WTC11 (cell line): ENCODE measurements around the gene RRP8. TPM values are rescaled to one million over a fixed set of nuclear protein-coding genes. Genes with fewer than 3 reads are reported as not detected.

Experiments
- ATAC-seq: fragments of 200-7000 bp; cut with Tn5 transposase; 2 replicates; pipeline ENCODE4 v1.10.0; 2021; ENCODE audit warnings: mild to moderate bottlenecking, moderate library complexity
- CTCF ChIA-PET: fragments of 300-600 bp; sonication (Branson Sonifier 250); formaldehyde crosslinking; loops from one replicate; lab custom pipeline; 2021; ENCODE audit warnings: antibody characterized with exemption; lab: Charles Lee
- POLR2A ChIA-PET: fragments of 350-600 bp; sonication (Branson Sonifier 250); formaldehyde crosslinking; loops from one replicate; lab custom pipeline; 2021; ENCODE audit warnings: antibody characterized with exemption; lab: Charles Lee
- DNase-seq: peaks from one replicate; pipeline ENCODE4 v3.0.0; 2021; ENCODE audit warnings: low spot score
- H3K27ac Mint-ChIP-seq: 2 replicates; pipeline ENCODE4 v1.8.0; 2021; ENCODE audit warnings: mixed read lengths
- H3K27me3 Mint-ChIP-seq: 2 replicates; pipeline ENCODE4 v1.8.0; 2021; ENCODE audit warnings: low read depth, mild to moderate bottlenecking, moderate library complexity, mixed read lengths
- H3K36me3 Mint-ChIP-seq: 2 replicates; pipeline ENCODE4 v1.8.0; 2021; ENCODE audit warnings: mixed read lengths
- H3K4me1 Mint-ChIP-seq: 2 replicates; pipeline ENCODE4 v1.8.0; 2022; ENCODE audit warnings: mixed read lengths
- H3K4me3 Mint-ChIP-seq: 2 replicates; pipeline ENCODE4 v1.8.0; 2021; ENCODE audit warnings: mild to moderate bottlenecking, moderate library complexity, mixed read lengths
- H3K9me3 Mint-ChIP-seq: 2 replicates; pipeline ENCODE4 v1.8.0; 2021; ENCODE audit warnings: mixed read lengths
- ATF1 ChIP-seq: sonication (generic); formaldehyde crosslinking; IDR thresholded peaks from 2 replicates; pipeline ENCODE4 v1.8.1; 2023; ENCODE audit warnings: mild to moderate bottlenecking, moderate library complexity, missing genetic modification reagents
- CBFB ChIP-seq: sonication (generic); formaldehyde crosslinking; IDR thresholded peaks from 2 replicates; pipeline ENCODE4 v1.8.1; 2022; ENCODE audit warnings: mild to moderate bottlenecking, low read depth, missing genetic modification reagents
- ESRRA ChIP-seq: sonication (generic); formaldehyde crosslinking; IDR thresholded peaks from 2 replicates; pipeline ENCODE4 v1.8.1; 2022; ENCODE audit warnings: mild to moderate bottlenecking, missing genetic modification reagents, borderline replicate concordance
- FOXK1 ChIP-seq: sonication (generic); formaldehyde crosslinking; IDR thresholded peaks from 2 replicates; pipeline ENCODE4 v1.8.0; 2022; ENCODE audit warnings: mild to moderate bottlenecking, moderate library complexity, missing genetic modification reagents
- FOXP1 ChIP-seq: sonication (generic); formaldehyde crosslinking; IDR thresholded peaks from 2 replicates; pipeline ENCODE4 v1.8.0; 2022; ENCODE audit warnings: missing genetic modification reagents, mild to moderate bottlenecking, moderate library complexity, borderline replicate concordance
- HMGA2 ChIP-seq: fragments of 250-450 bp; sonication (Bioruptor Pico); IDR thresholded peaks from 2 replicates; pipeline ENCODE4 v1.4.0; 2021; ENCODE audit warnings: mild to moderate bottlenecking, moderate library complexity
- MXD4 ChIP-seq: fragments of 250-450 bp; sonication (Bioruptor Pico); IDR thresholded peaks from 2 replicates; pipeline ENCODE4 v1.8.0; 2021; ENCODE audit warnings: mild to moderate bottlenecking, moderate library complexity, borderline replicate concordance
- NFE2L1 ChIP-seq: sonication (generic); formaldehyde crosslinking; IDR thresholded peaks from 2 replicates; pipeline ENCODE4 v1.8.1; 2023; ENCODE audit warnings: missing genetic modification reagents
- NFYB ChIP-seq: sonication (generic); formaldehyde crosslinking; conservative IDR thresholded peaks from 2 replicates; pipeline ENCODE4 v1.8.0; 2022; ENCODE audit warnings: low read depth, missing genetic modification reagents
- RELA ChIP-seq: sonication (generic); formaldehyde crosslinking; IDR thresholded peaks from 2 replicates; pipeline ENCODE4 v1.8.1; 2022; ENCODE audit warnings: missing genetic modification reagents, mild to moderate bottlenecking, borderline replicate concordance
- SMAD4 ChIP-seq: sonication (generic); formaldehyde crosslinking; IDR thresholded peaks from 2 replicates; pipeline ENCODE4 v1.8.0; 2022; ENCODE audit warnings: mild to moderate bottlenecking, missing genetic modification reagents
- TEAD4 ChIP-seq: sonication (generic); formaldehyde crosslinking; IDR thresholded peaks from 2 replicates; pipeline ENCODE4 v1.8.0; 2022; ENCODE audit warnings: mild to moderate bottlenecking, missing genetic modification reagents
- TP53 ChIP-seq: sonication (generic); formaldehyde crosslinking; IDR thresholded peaks from 2 replicates; pipeline ENCODE4 v1.8.1; 2023; ENCODE audit warnings: mild to moderate bottlenecking, missing genetic modification reagents
- ZNF138 ChIP-seq: sonication (generic); formaldehyde crosslinking; conservative IDR thresholded peaks from 2 replicates; pipeline ENCODE4 v1.8.1; 2022; ENCODE audit warnings: mild to moderate bottlenecking, moderate library complexity, missing genetic modification reagents
- ZNF232 ChIP-seq: sonication (generic); formaldehyde crosslinking; IDR thresholded peaks from 2 replicates; pipeline ENCODE4 v1.8.0; 2022; ENCODE audit warnings: mild to moderate bottlenecking, missing genetic modification reagents
- ZNF416 ChIP-seq: fragments of 250-450 bp; sonication (Bioruptor Pico); IDR thresholded peaks from 2 replicates; pipeline ENCODE4 v1.9.0; 2021; ENCODE audit warnings: mild to moderate bottlenecking, inconsistent platforms
- ZNF423 ChIP-seq: fragments of 250-450 bp; sonication (Bioruptor Pico); IDR thresholded peaks from 2 replicates; pipeline ENCODE4 v2.1.2; 2022; ENCODE audit warnings: mild to moderate bottlenecking, moderate library complexity
- ZNF671 ChIP-seq: fragments of 250-450 bp; sonication (Bioruptor Pico); IDR thresholded peaks from 2 replicates; pipeline ENCODE4 v1.8.0; 2021; ENCODE audit warnings: mild to moderate bottlenecking
- total RNA-seq: library from RNA; stranded (reverse); gene quantifications from 3 replicates; pipeline ENCODE4 v1.2.3, GENCODE V29; 2021
- TF ChIP-seq, protein P1 (sequence below): sonication (generic); formaldehyde crosslinking; conservative IDR thresholded peaks from 2 replicates; pipeline ENCODE4 v1.8.1; 2022; ENCODE audit warnings: mild to moderate bottlenecking, missing genetic modification reagents
- TF ChIP-seq, protein P2 (sequence below): sonication (generic); formaldehyde crosslinking; IDR thresholded peaks from 2 replicates; pipeline ENCODE4 v1.8.1; 2022; ENCODE audit warnings: mild to moderate bottlenecking, missing genetic modification reagents, moderate library complexity, borderline replicate concordance
- TF ChIP-seq, protein P3 (sequence below): sonication (generic); formaldehyde crosslinking; IDR thresholded peaks from 2 replicates; pipeline ENCODE4 v1.8.0; 2022; ENCODE audit warnings: mild to moderate bottlenecking, missing genetic modification reagents
- TF ChIP-seq, protein P4 (sequence below): sonication (generic); formaldehyde crosslinking; IDR thresholded peaks from 2 replicates; pipeline ENCODE4 v1.8.1; 2023; ENCODE audit warnings: mild to moderate bottlenecking, missing genetic modification reagents, moderate library complexity
- TF ChIP-seq, protein P5 (sequence below): fragments of 250-450 bp; sonication (Bioruptor Pico); IDR thresholded peaks from 2 replicates; pipeline ENCODE4 v1.9.0; 2021; ENCODE audit warnings: mild to moderate bottlenecking
- TF ChIP-seq, protein P6 (sequence below): sonication (generic); formaldehyde crosslinking; conservative IDR thresholded peaks from 2 replicates; pipeline ENCODE4 v1.8.1; 2023; ENCODE audit warnings: mild to moderate bottlenecking, low read depth, missing genetic modification reagents, moderate library complexity

Gene RRP8
- total RNA-seq, 1 experiment from 2014 or later: 15.0 TPM

DNA sequence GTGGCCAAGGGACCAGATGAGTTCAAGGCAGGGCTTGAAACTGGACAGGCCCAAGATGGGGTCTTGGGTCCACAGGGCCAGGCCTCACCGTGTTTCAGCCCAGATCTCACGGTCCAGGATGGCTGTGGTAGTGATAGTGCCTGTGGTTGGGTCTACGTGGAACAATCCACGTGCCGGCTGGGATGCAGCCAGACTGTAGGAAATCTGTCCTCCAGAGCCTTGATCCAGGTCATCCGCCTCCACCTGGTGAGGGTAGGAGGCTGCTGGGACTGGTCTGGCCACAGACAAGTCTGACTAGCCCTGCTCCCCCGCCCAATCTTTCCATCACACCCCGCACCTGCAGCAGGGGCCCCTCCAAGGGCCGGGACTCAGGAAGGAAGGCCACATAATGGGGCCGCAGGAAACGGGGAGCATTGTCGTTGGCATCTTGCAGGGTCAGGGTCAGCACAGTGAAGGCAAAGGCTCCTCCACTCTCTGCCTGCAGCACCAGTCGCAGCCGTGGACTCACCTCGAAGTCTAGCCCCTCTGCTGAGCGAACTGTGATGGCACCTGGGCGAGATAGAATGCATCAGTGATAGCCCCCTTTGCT, 22.5 kb upstream of the RRP8 start (continued):
- TF ChIP-seq, protein P1, sequence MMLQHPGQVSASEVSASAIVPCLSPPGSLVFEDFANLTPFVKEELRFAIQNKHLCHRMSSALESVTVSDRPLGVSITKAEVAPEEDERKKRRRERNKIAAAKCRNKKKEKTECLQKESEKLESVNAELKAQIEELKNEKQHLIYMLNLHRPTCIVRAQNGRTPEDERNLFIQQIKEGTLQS (CRISPR knock-in tag): no peak
- TF ChIP-seq ZNF423 (CRISPR knock-in tag): no peak
- TF ChIP-seq, protein P2, sequence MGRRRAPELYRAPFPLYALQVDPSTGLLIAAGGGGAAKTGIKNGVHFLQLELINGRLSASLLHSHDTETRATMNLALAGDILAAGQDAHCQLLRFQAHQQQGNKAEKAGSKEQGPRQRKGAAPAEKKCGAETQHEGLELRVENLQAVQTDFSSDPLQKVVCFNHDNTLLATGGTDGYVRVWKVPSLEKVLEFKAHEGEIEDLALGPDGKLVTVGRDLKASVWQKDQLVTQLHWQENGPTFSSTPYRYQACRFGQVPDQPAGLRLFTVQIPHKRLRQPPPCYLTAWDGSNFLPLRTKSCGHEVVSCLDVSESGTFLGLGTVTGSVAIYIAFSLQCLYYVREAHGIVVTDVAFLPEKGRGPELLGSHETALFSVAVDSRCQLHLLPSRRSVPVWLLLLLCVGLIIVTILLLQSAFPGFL (CRISPR knock-in tag): no peak
- TF ChIP-seq, all 79 proteins: peak for 0

DNA sequence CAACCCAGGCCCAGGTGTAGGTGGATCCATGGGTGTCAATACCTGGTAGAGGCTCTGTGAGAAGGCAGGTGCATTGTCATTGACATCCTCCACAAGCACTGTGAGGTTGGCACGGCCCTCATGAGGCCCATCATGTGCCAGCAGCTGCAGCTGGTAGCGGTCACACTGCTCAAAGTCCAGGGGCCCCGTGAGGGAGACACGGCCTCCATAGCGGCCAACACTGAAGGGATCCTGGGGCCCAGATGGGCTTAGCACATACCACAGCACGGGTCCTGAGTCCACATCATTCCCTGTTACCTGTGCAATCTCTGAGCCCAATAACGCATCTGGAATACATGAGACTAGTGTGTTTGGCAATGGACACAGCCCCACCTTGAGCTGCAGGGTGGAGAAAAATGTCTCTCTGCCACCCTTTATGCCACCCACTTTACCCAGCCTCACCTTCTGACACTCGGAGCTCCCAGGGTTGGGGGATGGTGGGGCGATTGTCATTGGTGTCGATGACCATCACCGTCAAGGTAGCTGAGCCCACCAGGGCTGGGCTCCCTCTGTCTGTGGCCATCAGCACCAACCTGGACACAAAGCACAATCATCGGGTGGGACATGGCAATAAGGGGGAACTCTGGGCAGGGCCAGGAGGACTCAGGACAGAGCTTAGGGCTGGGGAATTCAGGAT, 21.9 kb upstream of the RRP8 start:
- H3K36me3 Mint-ChIP-seq: no peaks in the 10 kb centered on the region
- peaks cover 4% of the 10 kb centered on the region; the same call in 1 of the 2 replicates for H3K4me1 Mint-ChIP-seq
- TF ChIP-seq SMAD4: no peak
- TF ChIP-seq, protein P3, sequence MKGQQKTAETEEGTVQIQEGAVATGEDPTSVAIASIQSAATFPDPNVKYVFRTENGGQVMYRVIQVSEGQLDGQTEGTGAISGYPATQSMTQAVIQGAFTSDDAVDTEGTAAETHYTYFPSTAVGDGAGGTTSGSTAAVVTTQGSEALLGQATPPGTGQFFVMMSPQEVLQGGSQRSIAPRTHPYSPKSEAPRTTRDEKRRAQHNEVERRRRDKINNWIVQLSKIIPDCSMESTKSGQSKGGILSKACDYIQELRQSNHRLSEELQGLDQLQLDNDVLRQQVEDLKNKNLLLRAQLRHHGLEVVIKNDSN (CRISPR knock-in tag): no peak
- TF ChIP-seq, protein P4, sequence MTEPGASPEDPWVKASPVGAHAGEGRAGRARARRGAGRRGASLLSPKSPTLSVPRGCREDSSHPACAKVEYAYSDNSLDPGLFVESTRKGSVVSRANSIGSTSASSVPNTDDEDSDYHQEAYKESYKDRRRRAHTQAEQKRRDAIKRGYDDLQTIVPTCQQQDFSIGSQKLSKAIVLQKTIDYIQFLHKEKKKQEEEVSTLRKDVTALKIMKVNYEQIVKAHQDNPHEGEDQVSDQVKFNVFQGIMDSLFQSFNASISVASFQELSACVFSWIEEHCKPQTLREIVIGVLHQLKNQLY (CRISPR knock-in tag): no peak
- no peak for TF ChIP-seq FOXP1 (CRISPR knock-in tag)
- no peak for TF ChIP-seq MXD4
- no peak for TF ChIP-seq RELA (CRISPR knock-in tag)
- no peak for TF ChIP-seq ZNF138
- TF ChIP-seq ZNF232 (CRISPR knock-in tag): no peak
- no peak for TF ChIP-seq ZNF671 (CRISPR knock-in tag)
- no peak for TF ChIP-seq TEAD4 (CRISPR knock-in tag)
- TF ChIP-seq, all 79 proteins: peak for 0
- POLR2A ChIA-PET: interaction anchor here (0.5 kb wide), 1 partner anchor 311 kb away, joined by 3 read pairs; no protein-coding TSS in a partner anchor
- no peak overlapping the region for H3K4me3 Mint-ChIP-seq
- peaks cover 19% of the 10 kb centered on the region for H3K27me3 Mint-ChIP-seq
- no peak overlapping the region for H3K27ac Mint-ChIP-seq
- CTCF ChIA-PET: no interaction called here
- DNase-seq (no peak), ATAC-seq (no peak)
- H3K9me3 Mint-ChIP-seq: no peaks in the 10 kb centered on the region

DNA sequence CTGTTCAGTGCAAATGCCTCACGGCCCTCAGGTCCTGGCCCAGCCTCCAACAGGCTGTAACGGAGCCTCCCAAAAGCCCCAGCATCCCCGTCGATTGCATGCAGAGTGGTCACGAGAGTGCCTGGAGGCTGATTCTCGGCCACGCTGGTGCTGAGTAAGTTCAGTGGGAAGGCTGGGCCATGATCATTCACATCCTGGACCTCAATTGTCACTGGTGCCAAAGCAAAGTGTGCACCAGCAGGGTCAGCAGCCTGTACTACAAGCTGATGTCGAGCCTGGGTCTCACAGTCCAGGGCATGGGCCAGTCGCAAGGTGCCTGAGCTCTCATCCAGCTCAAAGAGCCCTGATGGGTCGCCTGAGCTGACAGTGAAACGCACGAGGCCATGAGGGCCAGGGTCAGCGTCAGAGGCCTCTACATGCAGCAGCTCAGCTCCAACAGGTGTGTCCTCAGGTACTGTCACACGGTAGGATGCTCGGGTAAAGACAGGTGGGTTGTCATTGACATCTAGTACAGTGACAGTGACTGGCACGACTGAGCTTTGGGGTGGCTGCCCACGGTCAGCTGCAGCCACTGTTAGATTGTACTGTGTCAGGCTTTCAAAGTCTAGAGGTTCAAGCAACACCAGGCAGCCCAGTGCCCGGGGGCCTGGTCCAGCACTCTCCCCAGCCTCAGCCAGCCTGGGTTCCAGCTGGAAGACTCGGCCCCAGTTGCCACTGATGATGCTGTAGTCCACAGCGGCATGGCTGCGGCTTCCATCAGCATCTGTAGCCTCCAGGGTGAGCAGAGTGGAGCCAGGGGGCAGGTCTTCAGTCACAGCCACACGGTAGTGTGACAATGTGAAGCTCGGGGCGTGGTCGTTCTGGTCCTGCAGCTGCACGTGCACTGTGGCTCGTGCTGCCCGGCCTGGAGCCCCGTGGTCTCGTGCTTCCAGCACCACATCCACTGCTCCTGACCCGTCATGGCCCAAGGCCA, 20.3 kb upstream of the RRP8 start:
- TF ChIP-seq HMGA2 (CRISPR knock-in tag): no peak
- TF ChIP-seq, protein P3 (CRISPR knock-in tag): no peak
- TF ChIP-seq ZNF416 (CRISPR knock-in tag): no peak
- no peak for TF ChIP-seq NFE2L1
- TF ChIP-seq NFYB (CRISPR knock-in tag): no peak
- TF ChIP-seq, protein P5, sequence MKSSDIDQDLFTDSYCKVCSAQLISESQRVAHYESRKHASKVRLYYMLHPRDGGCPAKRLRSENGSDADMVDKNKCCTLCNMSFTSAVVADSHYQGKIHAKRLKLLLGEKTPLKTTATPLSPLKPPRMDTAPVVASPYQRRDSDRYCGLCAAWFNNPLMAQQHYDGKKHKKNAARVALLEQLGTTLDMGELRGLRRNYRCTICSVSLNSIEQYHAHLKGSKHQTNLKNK (CRISPR knock-in tag): no peak
- TF ChIP-seq FOXK1: no peak
- no peak for TF ChIP-seq SMAD4
- TF ChIP-seq ATF1 (CRISPR knock-in tag): no peak
- no peak for TF ChIP-seq ESRRA (CRISPR knock-in tag)
- no peak for TF ChIP-seq TEAD4 (CRISPR knock-in tag)
- no peak for TF ChIP-seq TP53 (CRISPR knock-in tag)
- TF ChIP-seq, protein P6, sequence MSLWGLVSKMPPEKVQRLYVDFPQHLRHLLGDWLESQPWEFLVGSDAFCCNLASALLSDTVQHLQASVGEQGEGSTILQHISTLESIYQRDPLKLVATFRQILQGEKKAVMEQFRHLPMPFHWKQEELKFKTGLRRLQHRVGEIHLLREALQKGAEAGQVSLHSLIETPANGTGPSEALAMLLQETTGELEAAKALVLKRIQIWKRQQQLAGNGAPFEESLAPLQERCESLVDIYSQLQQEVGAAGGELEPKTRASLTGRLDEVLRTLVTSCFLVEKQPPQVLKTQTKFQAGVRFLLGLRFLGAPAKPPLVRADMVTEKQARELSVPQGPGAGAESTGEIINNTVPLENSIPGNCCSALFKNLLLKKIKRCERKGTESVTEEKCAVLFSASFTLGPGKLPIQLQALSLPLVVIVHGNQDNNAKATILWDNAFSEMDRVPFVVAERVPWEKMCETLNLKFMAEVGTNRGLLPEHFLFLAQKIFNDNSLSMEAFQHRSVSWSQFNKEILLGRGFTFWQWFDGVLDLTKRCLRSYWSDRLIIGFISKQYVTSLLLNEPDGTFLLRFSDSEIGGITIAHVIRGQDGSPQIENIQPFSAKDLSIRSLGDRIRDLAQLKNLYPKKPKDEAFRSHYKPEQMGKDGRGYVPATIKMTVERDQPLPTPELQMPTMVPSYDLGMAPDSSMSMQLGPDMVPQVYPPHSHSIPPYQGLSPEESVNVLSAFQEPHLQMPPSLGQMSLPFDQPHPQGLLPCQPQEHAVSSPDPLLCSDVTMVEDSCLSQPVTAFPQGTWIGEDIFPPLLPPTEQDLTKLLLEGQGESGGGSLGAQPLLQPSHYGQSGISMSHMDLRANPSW (CRISPR knock-in tag): no peak
- TF ChIP-seq CBFB (CRISPR knock-in tag): no peak
- TF ChIP-seq, all 79 proteins: peak for 0
- ChIA-PET CTCF (interaction anchor here (0.7 to 1.0 kb wide), 2 partner anchors 60 to 82 kb away, joined by 3 read pairs; partner anchors contain the start of gene MRPL17), POLR2A (interaction anchor here (0.8 kb wide), 2 partner anchors 12 to 17 kb away, joined by 3 read pairs; partner anchors contain the start of gene TAF10)
- Mint-ChIP-seq H3K4me3 (no peak overlapping the region), H3K27me3 (peaks cover 4% of the 10 kb centered on the region), H3K4me1 (no peaks in the 10 kb centered on the region), H3K36me3 (no peaks in the 10 kb centered on the region), H3K9me3 (no peaks in the 10 kb centered on the region), H3K27ac (no peak overlapping the region)
- no peak for DNase-seq
- no peak for ATAC-seq
